ENCODE measurements around the gene ALDH3A1. TPM values are rescaled to one million over a fixed set of nuclear protein-coding genes. Genes with fewer than 3 reads are reported as not detected.

Gene ALDH3A1
- total RNA-seq, 1 donor from 2014 or later = not detected

- no peak for DNase-seq (ENCODE audit: low spot score)
These were observed 6.2 kb downstream of the ALDH3A1 start for GRCh38 chr17:19741832-19742457.

- DNase-seq (ENCODE audit: low spot score) = no peak
These were observed 7.2 kb downstream of the ALDH3A1 start for GRCh38 chr17:19740933-19741332.

GRCh38 chr17:19739241-19740201 is 8.6 kb downstream of the ALDH3A1 start:
- DNase-seq (ENCODE audit: low spot score) = no peak

GRCh38 chr17:19738757-19739156 is 9.3 kb downstream of the ALDH3A1 start:
- no peak for DNase-seq (ENCODE audit: low spot score)

GRCh38 chr17:19738073-19738449 is 10.0 kb downstream of the ALDH3A1 start:
- no peak for DNase-seq (ENCODE audit: low spot score)

GRCh38 chr17:19737305-19738072 is 10.6 kb downstream of the ALDH3A1 start:
- no peak for DNase-seq (ENCODE audit: low spot score)

- no peak for DNase-seq (ENCODE audit: low spot score)
These were observed 12.0 kb downstream of the ALDH3A1 start for GRCh38 chr17:19736071-19736470.

- DNase-seq (ENCODE audit: low spot score) = no peak
These were observed 14.1 kb downstream of the ALDH3A1 start for GRCh38 chr17:19733953-19734526.

- DNase-seq (ENCODE audit: low spot score) = no peak
These were observed 16.5 kb downstream of the ALDH3A1 start for GRCh38 chr17:19731626-19732025.

- no peak for DNase-seq (ENCODE audit: low spot score)
These were observed 17.3 kb downstream of the ALDH3A1 start for GRCh38 chr17:19730843-19731242.

- no peak for DNase-seq (ENCODE audit: low spot score)
These were observed 18.2 kb downstream of the ALDH3A1 start for GRCh38 chr17:19729900-19730299.

GRCh38 chr17:19728084-19728495 is 20.0 kb downstream of the ALDH3A1 start:
- peak; percentile 54 for DNase-seq (ENCODE audit: low spot score)

GRCh38 chr17:19727501-19728078 is 20.5 kb downstream of the ALDH3A1 start:
- DNase-seq (ENCODE audit: low spot score) = peak; percentile 78

GRCh38 chr17:19726631-19727376 is 21.3 kb downstream of the ALDH3A1 start:
- DNase-seq (ENCODE audit: low spot score) = no peak

GRCh38 chr17:19725486-19725885 is 22.6 kb downstream of the ALDH3A1 start:
- DNase-seq (ENCODE audit: low spot score) = no peak

GRCh38 chr17:19724501-19725420 is 23.3 kb downstream of the ALDH3A1 start:
- peak; percentile 29 for DNase-seq (ENCODE audit: low spot score)

GRCh38 chr17:19723964-19724363 is 24.1 kb downstream of the ALDH3A1 start:
- no peak for DNase-seq (ENCODE audit: low spot score)

- peak; percentile 21 for DNase-seq (ENCODE audit: low spot score)
These were observed 27.3 kb downstream of the ALDH3A1 start for GRCh38 chr17:19720631-19721426.

GRCh38 chr17:19720210-19720475 is 28.0 kb downstream of the ALDH3A1 start:
- DNase-seq (ENCODE audit: low spot score) = no peak

All from umbilical cord (tissue), 2 donors.